OCI-M2 (cell line): Measurements from ENCODE around the gene MALAT1.

Experiments used
- DNase-seq: peaks from one replicate; lab custom pipeline; 2025; ENCODE audit not compliant: unreplicated experiment; lab: John Stamatoyannopoulos, UW

MALAT1 gene

DNA sequence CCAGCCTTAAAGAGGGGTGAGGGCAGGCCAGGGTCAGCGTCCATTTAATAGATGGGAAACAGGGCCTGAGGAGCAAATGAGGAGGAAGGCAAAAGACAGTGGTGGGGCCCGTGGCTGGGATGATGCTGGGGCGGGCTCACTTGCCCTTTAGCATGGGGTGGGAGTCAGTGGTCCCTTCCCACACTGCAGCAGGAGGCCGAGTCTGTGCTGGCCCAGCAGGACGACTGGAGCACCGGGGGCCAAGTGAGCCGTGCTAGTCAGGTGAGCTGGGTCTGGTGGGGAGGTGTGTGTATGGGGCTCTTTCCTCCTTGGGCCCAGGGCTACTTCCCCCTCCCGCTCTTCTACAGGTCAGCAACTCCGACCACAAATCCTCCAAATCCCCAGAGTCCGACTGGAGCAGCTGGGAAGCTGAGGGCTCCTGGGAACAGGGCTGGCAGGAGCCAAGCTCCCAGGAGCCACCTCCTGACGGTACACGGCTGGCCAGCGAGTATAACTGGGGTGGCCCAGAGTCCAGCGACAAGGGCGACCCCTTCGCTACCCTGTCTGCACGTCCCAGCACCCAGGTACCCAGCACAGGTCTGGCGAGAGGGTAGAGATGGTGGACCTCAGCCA lies 38.9 kb downstream of the MALAT1 start:
- no peak for DNase-seq

DNA sequence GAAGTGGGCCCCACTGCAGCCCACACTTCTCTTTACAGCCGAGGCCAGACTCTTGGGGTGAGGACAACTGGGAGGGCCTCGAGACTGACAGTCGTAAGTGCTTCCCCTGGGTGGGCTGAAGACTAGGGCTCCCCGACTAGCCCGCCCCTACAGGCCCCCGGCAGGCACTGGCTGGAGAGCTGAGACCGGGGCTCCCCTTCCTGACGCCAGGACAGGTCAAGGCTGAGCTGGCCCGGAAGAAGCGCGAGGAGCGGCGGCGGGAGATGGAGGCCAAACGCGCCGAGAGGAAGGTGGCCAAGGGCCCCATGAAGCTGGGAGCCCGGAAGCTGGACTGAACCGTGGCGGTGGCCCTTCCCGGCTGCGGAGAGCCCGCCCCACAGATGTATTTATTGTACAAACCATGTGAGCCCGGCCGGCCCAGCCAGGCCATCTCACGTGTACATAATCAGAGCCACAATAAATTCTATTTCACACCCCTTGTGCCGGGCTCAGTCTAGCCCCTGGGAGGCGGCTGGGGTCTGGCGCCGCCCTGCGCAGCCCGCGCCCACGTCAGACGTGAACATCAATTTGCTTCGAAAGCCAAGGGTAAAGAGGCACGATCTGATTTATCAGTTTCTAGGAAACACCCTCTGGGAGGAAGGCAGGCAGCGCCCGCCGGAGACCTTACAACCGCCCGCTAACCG lies 39.5 kb downstream of the MALAT1 start:
- DNase-seq = no peak

DNA sequence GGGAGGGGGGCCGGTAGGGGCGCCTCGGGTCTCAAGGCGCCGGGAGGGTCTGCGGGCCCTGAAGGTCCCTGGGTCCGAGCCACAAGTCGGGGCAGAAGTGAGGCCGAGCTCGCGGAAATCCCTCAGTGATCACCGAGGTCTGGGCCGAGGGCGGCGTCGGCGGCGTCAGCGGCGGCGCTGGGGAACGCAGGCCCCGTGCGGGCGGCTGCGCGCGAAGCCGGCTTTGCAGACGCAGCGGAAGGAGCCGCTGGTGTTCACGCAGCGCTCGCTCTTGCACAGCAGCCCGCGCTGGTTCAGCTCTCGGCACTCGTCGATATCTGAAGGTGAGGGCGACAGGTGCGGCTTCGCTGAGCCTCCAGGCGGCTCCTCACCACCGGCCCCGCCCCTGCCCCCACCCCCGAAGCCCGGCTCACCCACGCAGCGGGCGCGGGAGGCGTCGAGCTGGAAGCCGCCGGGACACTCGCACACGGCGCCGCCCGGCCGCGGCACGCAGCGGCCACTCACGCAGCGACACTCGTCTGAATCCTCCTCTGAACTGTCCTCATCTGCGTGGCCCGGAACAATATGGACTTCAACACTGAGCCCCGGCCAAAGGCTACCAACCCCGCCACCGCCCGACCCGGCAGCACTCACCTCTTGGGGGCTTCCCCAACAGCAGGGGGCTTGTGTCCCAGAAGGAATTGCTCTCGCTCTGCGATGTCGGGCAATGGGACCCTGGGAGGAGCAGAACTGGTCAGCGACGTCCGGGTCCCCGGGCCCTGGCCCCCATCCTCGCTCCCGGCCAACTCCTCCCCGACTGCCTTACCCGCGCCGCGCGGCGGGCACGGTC lies 40.3 kb downstream of the MALAT1 start:
- no peak for DNase-seq

DNA sequence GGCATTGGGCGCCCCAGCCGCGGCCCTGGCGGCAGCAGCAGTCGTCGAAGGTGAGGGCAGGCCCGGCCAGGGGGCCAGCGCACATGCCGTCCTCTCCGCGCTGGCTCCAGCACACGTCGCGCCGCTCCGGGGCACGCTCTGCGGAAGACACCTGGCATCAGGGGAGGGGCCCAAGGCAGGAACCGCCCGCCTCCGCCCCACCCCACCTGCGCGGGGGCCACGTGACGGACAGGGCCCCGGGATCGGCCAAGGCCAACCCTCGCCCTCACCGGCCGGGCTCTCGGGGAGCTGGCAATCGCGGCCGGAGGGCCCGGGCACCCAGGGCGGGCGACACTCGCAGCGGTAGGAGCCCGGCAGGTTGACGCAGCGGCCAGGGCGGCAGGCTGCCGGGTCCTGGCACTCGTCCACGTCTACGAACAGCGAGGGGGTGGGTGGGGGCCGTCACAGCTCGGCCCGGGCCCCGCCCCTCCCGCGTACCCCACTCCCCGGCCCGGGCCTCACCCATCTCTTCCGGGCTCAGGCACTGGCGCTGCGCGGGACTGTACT lies 41.0 kb downstream of the MALAT1 start:
- DNase-seq = no peak

- DNase-seq = peak; percentile 76
Observed at GRCh38 chr11:65540290-65541092, 41.6 kb downstream of the MALAT1 start.

- DNase-seq = no peak
Observed at GRCh38 chr11:65541093-65541982, 42.5 kb downstream of the MALAT1 start.

- DNase-seq = no peak
Observed at GRCh38 chr11:65542738-65543390, 44.0 kb downstream of the MALAT1 start.

GRCh38 chr11:65545853-65546216 lies 47.0 kb downstream of the MALAT1 start:
- DNase-seq = no peak

DNA sequence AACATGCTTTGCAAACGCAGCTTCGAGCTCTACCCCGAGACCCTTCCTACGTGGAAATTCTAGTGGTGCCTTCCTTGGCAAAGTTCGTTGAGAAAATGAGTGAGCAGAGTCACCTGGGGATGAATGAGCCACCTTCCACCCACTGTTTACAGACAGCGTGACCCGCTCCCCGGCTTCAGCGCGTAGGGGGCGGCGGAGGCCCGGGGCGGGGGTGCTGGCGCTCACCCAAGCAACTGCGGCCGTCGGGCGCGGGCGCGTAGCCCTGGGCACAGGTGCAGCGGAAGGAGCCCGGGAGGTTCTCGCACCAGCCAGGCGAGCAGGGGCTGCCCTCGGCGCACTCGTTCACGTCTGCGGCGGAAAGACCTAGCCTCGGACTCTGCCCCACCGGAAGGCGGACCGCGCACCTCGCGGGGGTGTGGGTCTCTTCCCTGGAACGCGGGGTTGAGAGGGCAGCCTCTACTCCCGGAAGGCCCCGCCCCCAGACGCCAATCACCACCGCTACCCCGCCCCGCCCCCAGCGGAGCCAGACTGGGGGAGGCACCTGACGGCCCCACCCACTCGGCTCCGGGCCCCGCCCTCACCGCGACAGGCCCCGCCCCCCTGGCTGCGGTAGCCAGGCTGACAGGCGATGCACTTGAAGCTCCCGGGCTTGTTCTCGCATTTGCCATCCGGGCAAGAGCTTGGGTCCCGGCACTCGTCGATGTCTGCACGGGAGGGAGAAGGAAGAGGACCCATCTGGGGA lies 47.5 kb downstream of the MALAT1 start:
- no peak for DNase-seq

DNA sequence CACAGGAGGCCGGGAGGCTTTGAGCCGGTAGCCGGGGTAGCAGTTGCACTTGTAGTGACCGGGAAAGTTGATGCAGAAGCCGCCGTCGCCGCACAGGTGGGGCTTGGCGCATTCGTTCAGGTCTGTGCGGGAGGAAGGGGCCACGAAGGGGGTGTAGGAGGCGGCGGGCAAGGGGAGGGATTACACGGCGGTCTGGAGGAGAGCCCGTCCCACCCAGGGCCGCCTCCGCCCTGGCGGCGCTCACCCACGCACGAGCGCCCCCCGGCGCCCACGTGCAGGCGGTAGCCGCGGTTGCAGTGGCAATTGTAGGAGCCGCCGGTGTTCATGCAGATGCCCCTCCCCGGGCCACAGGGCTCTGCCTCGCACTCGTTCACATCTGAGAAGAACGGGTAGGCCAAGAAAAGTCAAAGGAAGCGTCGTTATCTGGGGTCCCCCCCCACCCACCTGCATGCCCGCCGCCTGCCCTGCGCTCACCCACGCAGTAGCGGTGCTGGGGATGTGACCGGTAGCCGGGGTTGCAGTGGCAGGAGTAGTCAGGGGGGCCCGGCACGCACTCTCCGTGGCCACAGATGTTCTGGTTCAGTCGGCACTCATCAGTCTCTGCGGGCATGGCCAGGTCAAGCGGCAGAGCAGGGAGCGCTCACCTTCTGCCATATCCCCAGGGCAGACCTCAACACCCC lies 48.7 kb downstream of the MALAT1 start:
- no peak for DNase-seq

DNA sequence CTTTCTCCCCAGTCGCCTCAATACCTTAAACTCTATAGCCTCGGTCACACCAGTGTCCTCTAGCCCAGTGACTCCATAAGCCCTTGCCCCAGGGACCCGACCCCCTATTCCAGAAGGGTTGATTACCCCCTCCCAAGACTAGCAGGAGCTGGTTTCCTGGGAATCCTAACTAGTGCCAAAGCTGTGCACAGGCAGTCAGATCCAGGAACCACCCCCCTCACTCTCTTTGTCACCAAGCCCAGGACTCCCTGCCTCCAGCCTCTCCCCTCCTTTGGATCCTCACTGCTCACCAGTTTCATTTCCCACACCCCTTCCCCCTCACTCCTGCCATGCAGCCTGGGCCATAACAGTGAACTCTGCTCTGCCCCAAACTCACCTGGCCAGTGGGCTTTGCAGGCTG lies 49.5 kb downstream of the MALAT1 start:
- no peak for DNase-seq

GRCh38 chr11:65549096-65549495 lies 50.3 kb downstream of the MALAT1 start:
- no peak for DNase-seq

DNA sequence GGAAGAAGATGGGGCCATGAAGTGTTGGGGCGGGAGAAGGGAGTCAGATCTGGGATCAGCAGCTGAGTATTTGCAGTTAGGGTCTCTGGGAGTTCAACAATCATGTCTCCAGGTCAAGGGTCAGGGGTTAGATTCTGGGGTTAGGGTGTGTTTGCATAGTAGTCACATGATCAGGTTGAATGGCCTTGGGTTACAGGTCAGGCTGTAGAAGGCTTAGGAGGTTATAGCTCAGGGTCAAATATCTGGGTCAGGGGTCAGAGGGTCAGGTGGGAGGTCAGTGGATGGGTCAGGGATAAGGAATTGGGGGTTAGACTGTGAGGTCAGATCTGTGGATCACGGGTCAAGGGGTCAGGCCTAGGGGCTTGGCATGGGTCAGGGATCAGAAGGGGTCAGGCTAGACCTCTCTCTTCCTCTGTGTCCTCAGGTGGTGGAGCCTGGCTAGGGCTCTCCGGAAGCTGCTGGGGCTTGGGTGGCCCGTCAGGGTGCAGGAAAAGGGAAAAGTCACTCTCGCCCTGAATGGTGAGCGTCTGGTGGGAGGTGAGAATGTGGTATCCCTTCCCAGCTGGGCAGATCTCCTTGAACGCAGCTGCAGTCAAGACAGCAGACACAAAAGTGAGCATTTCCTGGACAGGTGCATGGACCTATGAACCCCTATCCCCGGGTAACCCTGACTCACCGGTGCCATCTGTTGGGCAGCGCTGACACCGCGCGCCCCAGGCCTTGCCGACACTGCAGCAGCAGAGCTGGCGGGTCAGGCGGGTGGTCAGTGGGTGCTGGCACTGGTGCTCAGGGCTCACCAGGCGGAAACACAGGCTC lies 52.9 kb downstream of the MALAT1 start:
- no peak for DNase-seq

DNA sequence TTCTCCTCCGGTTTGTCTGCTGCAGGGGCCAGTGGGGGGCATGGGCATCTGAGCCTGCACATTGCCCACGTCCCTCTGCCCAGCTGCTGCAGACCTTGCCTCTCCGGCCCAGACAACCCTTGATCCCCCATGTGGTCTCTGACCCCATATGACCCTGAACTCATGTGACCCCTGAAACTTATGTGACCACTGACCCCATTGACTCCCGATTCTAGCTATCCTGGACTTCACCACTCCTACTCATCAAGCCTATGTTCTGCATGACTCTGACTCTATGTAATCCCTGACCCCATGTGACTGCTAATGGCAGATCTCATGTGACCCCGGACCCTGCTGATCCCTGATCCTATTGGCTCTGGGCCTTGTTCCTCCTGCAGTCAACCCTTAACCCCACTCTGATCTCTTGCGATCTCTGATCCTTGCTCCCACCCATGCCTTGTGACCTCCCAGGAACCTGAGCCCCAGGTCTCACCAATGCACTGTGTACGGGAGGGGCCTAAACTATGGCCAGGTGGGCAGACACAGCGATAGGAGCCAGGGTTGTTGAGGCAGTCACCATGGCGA lies 53.6 kb downstream of the MALAT1 start:
- DNase-seq = no peak

- no peak for DNase-seq
Observed at GRCh38 chr11:65553301-65554001, 54.6 kb downstream of the MALAT1 start.

GRCh38 chr11:65554057-65554818 lies 55.4 kb downstream of the MALAT1 start:
- no peak for DNase-seq
